ENCODE data around the gene AEBP1. TPM values are rescaled to one million over a fixed set of nuclear protein-coding genes. Genes with fewer than 3 reads are reported as not detected.
A peak's percentile ranks its signal among the peaks of the same experiment; 100 is the strongest.

Gene AEBP1
- total and polyA plus RNA-seq, 9 of the 15 experiments (the other 6 are each of a cell fraction or from before 2014, with no cell fraction given), result 0.03 to 0.78 (median 0.30) TPM; not detected in 2

- DNase-seq (ENCODE audit: extremely low read depth in 1 of 4, low spot score in 3 of 4) (no peak), FAIRE-seq (no peak), ATAC-seq (peak; percentile 26)
- no peak overlapping the region for H3K4me3 ChIP-seq
- peaks cover 10 to 49% of the 10 kb centered on the region in 2 experiments; a peak in 4 of 5 replicates for H3K4me1 ChIP-seq (replicated peaks in 1 of 2; ENCODE audit: control insufficient read depth in 2 of 2, insufficient read depth in 2 of 2, low read length in 2 of 2)
- H3K27ac ChIP-seq (ENCODE audit: extremely low read depth, low read depth, low read length), result no peak overlapping the region; the same call in 2 of the 3 replicates
- no peaks in the 10 kb centered on the region for H3K9me3 ChIP-seq (replicated peaks; ENCODE audit: control insufficient read depth, insufficient read depth, low read depth, low read length)
- 69% methylated on average over 17 of the region's 24 CpGs for WGBS (ENCODE audit: insufficient coverage, low coverage, missing lambda C conversion rate)
- H3K36me3 ChIP-seq (ENCODE audit: control insufficient read depth, insufficient read depth, low read length), result peaks cover 45% of the 10 kb centered on the region; the same call in 2 of the 3 replicates
- H3K9me1 ChIP-seq (ENCODE audit: control insufficient read depth, insufficient read depth, low read length), result peaks cover 9% of the 10 kb centered on the region
- POLR2A ChIA-PET, result interaction anchor here (0.7 to 2.9 kb wide), 4 partner anchors 8 to 118 kb away, joined by 3 to 16 read pairs (median 12); partner anchors contain the start of gene POLD2
- intact Hi-C loops (cut with micrococcal nuclease), result no loop called here
- CTCF ChIA-PET (ENCODE audit: low intra/inter-chr PET ratio), result no interaction called here
- H3K9ac ChIP-seq (ENCODE audit: insufficient read depth in 1 of 2, low read depth in 2 of 2, low read length in 2 of 2), result no peak overlapping the region; a peak in 1 of 4 replicates
- peaks cover 2 to 24% of the 10 kb centered on the region in 2 experiments; a peak in 3 of 5 replicates for H3K27me3 ChIP-seq (ENCODE audit: control insufficient read depth in 2 of 2, insufficient read depth in 2 of 2, low read length in 2 of 2)
- H4K20me1 ChIP-seq (replicated peaks; ENCODE audit: control insufficient read depth, insufficient read depth, low read length), result peaks cover 31% of the 10 kb centered on the region
- no TSS peak for BruUV-seq (replicated peaks)
- in situ Hi-C loops (cut with MboI), result no loop called here
- no peak overlapping the region for H2AFZ ChIP-seq (ENCODE audit: low read depth, low read length)
- no peak overlapping the region for H3K4me2 ChIP-seq (ENCODE audit: insufficient read depth, low read length)
- H3K79me2 ChIP-seq (ENCODE audit: control insufficient read depth, insufficient read depth, low read length), result no peaks in the 10 kb centered on the region
- TF ChIP-seq SUPT5H (IDR thresholded peaks at IDR 0.05) (peak; percentile 55), ZKSCAN1 (IDR thresholded peaks at IDR 0.05; ENCODE audit: low read depth, low read length) (no peak), ZMIZ1 (IDR thresholded peaks at IDR 0.05; ENCODE audit: low read depth in 2 of 2, low read length in 2 of 2) (no peak), KDM5B (IDR thresholded peaks at IDR 0.05; ENCODE audit: insufficient replicate concordance, low read depth, low read length) (no peak), RBFOX2 (IDR thresholded peaks at IDR 0.05; ENCODE audit: low read depth, low read length) (peak; percentile 55), POLR2B (IDR thresholded peaks at IDR 0.05; ENCODE audit: low read depth, partially characterized antibody) (peak; percentile 51), STAG1 (CRISPR knock-in tag; IDR thresholded peaks at IDR 0.05; ENCODE audit: borderline replicate concordance) (no peak), TAF1 (IDR thresholded peaks at IDR 0.05; ENCODE audit: control insufficient read depth, extremely low read depth, insufficient read depth, low read length, severe bottlenecking) (no peak), POLR2G (IDR thresholded peaks at IDR 0.05; ENCODE audit: low read depth, low read length) (peak; percentile 56), NR2C2 (CRISPR knock-in tag; IDR thresholded peaks at IDR 0.05) (no peak), NR2C2 (tag; IDR thresholded peaks at IDR 0.05) (0 out of 2 replicates have a peak, but pooled peaks have one; percentile 24), RBM25 (IDR thresholded peaks at IDR 0.05; ENCODE audit: low read depth, low read length, severe bottlenecking) (no peak), POLR2A (conservative IDR thresholded peaks at IDR 0.05) (peak; percentile 55), E2F5 (CRISPR knock-in tag; IDR thresholded peaks at IDR 0.05) (no peak), SNIP1 (IDR thresholded peaks at IDR 0.05; ENCODE audit: low read depth) (no peak)
- TF ChIP-seq, protein P1, sequence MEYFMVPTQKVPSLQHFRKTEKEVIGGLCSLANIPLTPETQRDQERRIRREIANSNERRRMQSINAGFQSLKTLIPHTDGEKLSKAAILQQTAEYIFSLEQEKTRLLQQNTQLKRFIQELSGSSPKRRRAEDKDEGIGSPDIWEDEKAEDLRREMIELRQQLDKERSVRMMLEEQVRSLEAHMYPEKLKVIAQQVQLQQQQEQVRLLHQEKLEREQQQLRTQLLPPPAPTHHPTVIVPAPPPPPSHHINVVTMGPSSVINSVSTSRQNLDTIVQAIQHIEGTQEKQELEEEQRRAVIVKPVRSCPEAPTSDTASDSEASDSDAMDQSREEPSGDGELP (CRISPR knock-in tag; IDR thresholded peaks at IDR 0.05; ENCODE audit: borderline replicate concordance), result 0 out of 2 replicates have a peak, but pooled peaks have one; percentile 21
These were observed 9.7 kb downstream of the AEBP1 start for GRCh38 chr7:44113764-44114354.
